ENCODE measurements around the gene HSPG2.

GRCh38 chr1:21966247-21967000 lies 29.3 kb upstream of the HSPG2 start:
- TF ChIP-seq POLR2A (IDR thresholded peaks at IDR 0.05) (no peak), CTCF (IDR thresholded peaks at IDR 0.05) (no peak)
